Non-pigmented ciliary epithelial cell (primary cell): Measurements from ENCODE around the gene CTDSPL.
"Not testable (repeated sequence)": the region's sequence is repeated elsewhere in the genome, so short reads cannot be mapped to it uniquely, and the experiment has no call there.

Source experiments
- DNase-seq: peaks from one replicate; pipeline ENCODE4 v3.0.0-alpha.2; 2010; ENCODE audit warnings: low read depth

CTDSPL gene

DNA sequence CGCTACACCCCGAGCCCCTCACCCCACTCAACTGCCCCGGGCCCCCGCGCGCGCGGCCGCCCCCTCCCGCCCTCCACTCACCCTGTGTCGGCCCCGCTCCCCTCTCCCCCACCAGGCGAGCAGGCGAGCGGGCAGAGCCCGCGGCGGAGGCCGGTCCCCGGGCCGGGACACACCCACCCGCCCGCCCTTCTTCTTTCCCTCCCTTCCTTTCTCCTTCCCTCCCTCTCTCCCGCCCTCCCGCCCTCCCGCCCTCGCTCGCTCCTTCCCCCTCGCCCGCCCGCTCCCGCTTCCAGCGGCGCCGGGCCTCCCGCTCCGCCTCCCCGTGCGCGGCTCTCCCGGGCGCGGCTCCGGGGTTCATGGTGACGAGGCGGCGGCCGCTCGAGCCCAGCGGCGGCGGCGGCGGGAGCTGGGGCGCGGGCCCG is at the start of gene CTDSPL:
Gene CTDSPL, plus strand, starts transcription at position 261 of the 422 bp plus-strand sequence. CDS start 320 bp downstream, outside the sequence.
- DNase-seq = no peak

DNA sequence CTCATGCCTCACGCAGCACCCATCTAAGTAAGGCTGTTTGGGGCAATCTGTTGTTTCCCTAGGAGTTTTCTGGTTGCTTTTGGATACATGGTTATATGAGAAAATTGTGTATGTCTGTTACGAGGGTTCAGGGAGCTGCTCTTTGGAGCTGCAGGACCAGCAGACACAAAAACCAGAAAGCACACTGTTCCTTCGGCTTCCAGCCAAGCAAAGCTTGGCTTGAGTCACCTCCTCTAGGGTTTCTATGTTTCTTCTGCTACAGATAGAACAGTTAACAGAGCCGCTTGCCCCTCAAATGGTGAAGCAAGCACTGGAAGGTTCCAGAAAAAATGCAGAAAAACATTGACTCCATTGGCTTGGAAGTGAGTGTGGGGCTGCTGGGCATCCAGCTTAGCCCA is 49.2 kb upstream of the CTDSPL start:
- no peak for DNase-seq

DNA sequence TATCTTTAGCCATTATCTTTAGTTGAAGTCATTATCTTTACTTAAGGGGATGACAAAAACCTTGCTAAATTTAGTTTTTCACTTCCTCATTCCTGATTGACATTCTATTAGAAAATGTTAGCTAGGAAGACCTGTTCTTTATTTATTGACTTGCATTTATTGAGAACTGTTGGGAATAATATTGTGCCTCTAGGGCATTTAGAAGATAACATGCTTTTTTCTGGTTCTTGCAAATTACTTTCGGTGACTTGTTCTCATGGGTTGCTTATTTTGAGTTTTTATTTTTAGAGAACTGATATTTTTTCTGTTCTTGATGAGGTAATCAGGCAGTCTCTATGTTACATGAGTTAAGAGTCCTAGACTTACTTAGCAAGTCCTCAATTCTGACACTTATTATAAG is 48.3 kb upstream of the CTDSPL start:
- no peak for DNase-seq

DNA sequence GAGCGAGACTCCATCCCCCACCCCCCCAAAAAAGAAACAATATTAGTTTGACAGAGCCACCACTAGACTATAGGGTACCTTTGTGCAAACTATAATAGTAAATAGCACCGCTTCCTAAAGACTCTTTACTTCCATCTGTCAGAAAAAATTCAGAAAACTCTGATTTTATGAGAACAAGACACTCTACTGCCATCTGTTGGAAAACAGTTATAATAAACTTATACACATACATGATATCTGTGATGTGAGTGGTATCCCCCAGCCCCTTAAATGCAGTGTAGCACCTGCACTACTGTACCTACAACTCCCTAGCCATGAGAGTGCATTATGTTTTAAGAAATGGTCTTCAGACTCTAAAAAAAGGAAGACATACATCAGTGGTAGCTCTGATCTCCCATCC is 47.1 kb upstream of the CTDSPL start:
- DNase-seq = no peak

DNA sequence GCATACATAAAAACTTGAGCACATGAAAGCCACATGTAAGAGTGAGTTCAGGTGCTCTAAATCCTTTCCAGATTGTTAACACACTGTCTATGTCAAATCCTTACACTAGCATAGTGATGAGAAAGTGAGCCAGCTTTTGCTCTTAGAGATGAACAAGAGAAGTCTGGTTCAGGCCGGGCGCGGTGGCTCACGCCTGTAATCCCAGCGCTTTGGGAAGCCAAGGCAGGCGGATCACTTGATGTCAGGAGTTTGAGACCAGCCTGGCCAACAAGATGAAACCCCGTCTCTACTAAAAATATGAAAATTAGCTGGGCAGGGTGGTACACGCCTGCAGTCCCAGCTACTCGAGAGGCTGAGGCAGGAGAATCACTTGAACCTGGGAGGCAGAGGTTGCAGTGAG is 46.5 kb upstream of the CTDSPL start:
- DNase-seq = not testable (repeated sequence)

- DNase-seq = no peak
These were observed 45.4 kb upstream of the CTDSPL start for GRCh38 chr3:37816271-37816670.

GRCh38 chr3:37819591-37819990 is 42.1 kb upstream of the CTDSPL start:
- no peak for DNase-seq

DNA sequence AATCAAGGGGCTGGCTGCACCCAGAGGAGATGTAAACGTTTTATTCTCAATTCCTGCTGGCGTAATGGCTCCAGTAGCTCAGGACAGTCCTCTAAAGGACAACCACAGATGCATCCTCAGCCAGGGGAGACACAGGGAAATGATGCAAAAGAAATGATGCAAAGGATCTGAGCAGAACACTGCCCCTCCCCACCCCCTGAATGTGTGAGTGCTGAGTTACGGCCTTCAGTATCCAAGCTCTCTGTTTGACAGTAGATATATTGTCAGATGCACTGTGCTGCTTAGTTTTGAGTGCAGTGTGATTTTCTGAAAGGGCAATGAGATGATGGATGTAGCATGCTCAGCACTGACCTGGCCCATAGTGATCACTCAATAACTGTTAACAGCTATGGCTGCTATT is 41.4 kb upstream of the CTDSPL start:
- DNase-seq = no peak

- no peak for DNase-seq
These were observed 38.5 kb upstream of the CTDSPL start for GRCh38 chr3:37823189-37823588.

DNA sequence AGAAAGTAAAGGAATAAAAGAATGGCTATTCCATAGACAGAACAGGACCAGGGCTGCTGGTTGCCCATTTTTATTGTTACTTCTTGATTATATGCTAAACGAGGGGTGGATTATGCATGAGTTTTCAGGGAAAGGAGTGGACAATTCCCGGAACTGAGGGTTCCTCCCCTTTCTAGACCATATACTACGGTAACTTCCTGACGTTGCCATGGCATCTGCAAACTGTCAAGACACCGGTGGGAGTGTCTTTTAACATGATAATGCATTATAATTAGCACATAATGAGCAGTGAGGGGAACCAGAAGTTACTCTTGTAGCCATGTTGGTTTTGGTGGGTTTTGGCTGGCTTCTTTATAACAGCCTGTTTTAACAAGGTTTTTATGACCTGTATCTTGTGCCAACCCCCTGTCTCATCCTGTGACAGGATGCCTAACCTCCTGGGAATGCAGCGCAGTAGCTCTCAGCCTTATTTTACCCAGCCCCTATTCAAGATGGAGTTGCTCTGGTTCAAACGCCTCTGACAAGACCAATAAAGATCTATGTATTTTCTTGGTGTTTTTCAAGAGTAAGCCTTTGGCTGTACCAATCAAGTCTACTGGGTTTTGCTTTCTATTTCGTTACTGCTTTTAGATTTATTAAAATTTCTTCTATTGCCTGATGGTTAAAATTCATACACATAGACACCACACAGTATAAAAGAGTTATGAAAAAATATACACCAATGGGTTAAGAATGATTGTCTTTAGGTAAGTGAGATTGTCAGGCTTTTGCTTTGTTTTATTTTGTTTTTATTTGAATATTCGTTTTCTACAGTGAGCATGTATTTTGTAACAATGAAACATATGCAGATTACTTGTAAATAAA is 37.4 kb upstream of the CTDSPL start:
- no peak for DNase-seq

DNA sequence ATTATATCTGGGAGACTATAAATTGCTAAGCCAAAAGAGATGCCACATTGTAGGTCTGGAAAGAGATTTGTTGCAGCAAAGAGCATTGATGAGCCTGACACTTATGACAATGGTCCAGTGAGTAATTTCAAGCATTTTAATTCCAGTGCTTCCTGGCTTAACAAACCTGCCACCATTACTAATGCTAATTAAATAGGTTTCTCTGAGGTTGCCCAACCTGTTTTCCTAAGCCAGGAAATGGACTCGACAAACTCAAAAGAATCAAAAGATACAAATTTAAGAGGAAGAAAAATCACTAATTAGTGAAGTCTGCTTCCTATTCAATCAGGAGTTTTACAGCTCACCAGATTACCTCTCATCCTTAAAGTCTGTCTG is 36.7 kb upstream of the CTDSPL start:
- DNase-seq = no peak

GRCh38 chr3:37825744-37826400 is 35.8 kb upstream of the CTDSPL start:
- no peak for DNase-seq

GRCh38 chr3:37826502-37826901 is 35.2 kb upstream of the CTDSPL start:
- no peak for DNase-seq

DNA sequence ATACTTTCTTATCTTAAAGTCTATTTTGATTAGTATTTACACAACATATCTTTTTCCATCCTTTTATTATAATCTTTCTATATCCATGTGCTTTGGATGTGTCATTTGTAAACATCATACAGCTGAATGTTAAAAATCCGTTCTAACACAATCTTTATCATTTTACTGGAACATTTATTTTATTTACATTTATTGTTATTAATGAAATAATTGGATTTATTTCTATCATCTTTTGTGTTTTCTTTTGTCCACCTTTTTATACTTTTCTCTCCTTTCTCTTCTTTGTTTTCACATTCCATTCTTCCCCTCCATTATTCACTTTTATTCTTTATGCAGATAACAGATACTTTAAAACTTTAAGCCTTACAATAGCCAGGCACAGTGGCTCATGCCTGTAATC is 34.7 kb upstream of the CTDSPL start:
- no peak for DNase-seq

DNA sequence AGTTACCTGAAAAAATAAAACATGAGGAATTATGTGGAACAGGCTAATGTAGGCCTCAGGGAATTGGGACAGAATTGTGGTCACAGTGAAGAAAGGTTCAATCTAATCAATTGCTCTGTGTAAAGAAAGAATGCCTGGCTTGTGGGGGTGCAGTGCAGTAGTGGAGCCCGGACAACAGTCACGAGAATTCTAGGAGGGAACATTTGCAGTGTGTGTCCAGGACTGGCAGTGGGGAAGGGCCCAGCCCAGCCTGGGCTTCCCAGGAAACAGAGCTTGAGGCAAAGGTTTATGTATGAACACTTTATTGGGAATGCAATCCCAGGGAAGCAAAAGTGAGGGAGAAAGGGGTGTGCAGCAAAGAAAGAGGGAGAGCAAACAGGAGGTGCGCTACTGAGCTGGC is 29.2 kb upstream of the CTDSPL start:
- no peak for DNase-seq

DNA sequence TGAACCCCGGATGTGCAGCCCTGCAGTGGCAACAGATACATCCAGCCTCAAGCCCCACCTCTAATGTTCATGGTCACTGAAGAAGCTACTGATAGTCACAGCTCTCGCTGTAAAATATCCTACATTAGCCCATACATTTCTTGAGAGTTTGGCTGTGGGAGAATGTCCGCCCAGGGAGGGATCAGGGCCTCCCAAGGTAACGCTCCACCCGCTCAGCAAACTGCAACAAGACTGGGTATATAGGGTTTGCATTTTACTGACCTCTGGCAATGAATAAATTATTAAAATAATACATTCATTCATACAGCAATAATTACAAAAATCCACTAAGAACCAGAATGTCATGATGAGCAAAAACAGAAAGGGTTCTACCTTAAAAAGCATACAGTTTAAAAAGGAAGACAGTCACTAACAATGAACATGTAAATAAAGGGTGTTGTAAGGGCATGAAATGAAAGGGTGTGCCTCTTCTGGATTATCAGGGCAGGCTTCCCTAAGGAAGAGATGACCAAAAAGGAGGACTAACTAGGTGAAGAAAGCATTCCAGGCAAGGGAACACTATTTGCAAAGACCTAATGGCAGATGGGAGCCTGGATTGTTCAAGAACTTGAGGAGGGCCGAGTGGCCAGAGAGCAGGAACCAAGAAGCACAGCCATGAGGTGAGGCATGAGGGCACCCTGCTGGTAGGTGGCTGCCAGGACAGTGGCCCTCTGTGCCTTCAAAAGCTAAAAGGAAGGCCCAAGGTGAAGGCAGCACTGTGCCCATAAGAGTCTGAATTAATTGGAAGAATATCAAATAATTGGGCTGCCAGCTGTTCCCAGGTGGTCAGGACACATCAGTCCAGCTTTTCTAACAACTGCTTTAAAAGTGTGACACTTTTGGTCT is 28.1 kb upstream of the CTDSPL start:
- DNase-seq = no peak

DNA sequence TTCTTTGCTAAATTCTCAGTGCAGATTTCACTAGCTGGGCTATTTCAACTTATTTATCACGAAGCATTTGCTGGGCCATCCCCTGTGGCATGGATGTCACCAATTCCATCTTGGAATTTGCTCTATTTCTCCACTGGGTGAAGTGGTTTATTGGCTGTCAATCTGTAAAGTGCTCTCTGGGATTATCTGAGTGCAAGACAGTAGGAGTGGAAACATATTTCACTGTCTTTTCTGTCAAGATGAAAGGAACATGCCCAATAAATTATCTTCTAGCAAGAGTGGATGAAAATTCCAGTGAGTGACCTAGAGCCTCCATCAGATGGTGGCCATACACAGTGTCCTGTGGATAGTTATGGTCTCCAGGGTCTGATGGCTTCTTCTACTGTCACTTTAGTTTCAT is 25.1 kb upstream of the CTDSPL start:
- no peak for DNase-seq

DNA sequence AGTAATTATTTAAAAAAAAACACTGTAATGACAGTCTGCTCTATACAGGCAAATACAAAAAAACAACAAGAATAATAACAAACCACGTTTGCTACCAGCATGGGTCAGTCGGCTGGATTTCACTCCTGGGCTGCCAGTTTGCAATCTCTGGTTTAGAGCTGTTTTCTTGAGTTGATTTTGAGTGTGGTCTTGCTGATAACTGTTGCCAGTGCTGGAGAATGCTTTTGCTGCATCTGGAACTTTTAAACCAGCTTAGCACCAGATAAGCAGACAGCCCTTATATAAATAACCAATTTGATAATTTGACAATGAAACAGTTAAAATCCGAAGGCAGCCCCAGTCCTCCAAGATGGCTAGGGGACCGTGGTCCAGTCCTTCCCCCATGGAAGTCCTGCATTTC is 14.0 kb upstream of the CTDSPL start:
- no peak for DNase-seq

DNA sequence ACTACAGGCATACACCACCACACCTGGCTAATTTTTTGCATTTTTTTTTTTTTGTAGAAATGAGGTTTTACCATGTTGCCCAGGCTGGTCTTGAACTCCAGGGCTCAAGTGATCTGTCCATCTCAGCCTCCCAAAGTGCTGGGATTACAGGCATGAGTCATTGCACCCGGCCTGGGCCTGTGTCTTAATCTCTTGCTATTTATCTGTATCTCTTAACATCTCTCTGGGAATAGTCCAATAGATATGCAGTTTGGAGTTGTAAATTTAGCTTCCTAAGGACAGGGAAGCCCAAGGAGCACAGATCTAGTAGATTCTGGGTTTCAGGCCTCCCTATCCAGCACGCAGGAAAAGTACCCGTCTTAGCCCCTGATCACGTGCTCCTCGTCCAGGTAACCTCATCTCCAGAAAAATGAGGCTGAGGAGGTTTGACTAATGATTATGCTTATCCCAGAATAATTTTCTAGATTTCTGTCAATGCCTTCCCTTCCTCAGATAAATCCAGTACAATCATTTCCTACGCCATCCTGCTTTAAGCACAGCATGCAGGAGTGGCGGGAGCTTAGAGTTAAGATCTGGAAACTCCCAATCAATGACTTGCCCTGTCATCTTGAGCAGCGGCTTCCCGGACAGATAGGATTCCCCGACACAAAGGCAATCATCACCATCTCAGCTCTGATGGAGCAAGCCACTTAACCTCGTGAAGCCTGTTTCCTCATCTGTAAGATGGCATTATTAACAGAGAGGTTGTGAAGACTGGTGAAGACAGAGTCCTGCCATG is 12.3 kb upstream of the CTDSPL start:
- DNase-seq = no peak

GRCh38 chr3:37852097-37852496 is 9.6 kb upstream of the CTDSPL start:
- no peak for DNase-seq

DNA sequence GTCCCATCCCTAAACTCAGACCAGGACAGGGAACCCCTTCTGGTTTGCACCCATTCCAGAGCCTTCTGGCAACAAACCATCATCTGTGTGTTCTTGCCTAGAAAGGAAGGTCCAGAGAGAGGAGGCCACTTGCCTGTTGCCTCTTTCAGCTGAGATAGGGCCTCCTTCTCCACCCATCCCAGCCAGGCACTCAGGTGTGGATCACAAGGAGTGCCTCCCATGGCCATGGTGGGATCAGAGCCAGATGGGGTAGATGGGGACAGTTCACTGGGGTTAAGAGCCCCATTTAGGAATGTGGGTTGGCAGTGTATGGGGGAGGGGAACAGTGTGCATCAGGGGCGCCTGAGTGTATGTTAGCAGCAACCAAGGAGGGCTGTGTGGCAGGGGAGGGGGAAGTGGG is 8.9 kb upstream of the CTDSPL start:
- DNase-seq = no peak
